GM18868 (cell line): ENCODE data around the gene RNF224.
A peak's percentile ranks its signal among the peaks of the same experiment; 100 is the strongest.

ENCODE experiments used
- ATAC-seq: cut with Tn5 transposase; IDR thresholded peaks from one replicate; pipeline ENCODE4 v1.9.1; 2021; ENCODE audit warnings: mild to moderate bottlenecking, moderate library complexity; ENCODE audit not compliant: unreplicated experiment

RNF224 gene

DNA sequence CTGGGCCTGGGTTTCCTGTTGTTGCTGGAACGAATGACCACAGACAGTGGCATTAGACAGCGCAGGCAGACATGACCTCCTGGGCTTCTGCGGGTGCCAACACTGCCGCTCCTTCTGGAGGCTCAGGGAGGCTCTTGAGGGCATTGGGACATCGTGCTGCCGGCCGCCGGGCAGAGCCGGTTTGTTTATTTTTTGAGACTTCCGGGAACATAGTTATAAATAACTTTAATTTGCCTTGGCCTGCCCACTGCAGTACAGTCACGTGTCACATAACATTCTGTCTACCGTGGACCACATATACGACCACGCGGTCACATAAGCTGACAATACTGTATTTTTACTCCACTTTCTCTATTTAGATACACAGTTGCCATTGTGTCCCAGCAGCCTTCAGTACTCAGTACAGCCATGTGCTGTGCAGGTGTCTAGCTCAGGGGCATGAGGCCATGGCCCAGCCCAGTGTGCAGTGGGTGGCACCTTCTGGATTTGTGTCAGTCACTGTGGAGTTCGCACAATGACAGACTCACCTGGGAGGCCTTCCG is 42.0 kb downstream of the RNF224 start:
- ATAC-seq: no peak

- no peak for ATAC-seq
These were observed 43.8 kb downstream of the RNF224 start for GRCh38 chr9:137270929-137271695.

GRCh38 chr9:137271696-137272076 is 44.4 kb downstream of the RNF224 start:
- no peak for ATAC-seq

DNA sequence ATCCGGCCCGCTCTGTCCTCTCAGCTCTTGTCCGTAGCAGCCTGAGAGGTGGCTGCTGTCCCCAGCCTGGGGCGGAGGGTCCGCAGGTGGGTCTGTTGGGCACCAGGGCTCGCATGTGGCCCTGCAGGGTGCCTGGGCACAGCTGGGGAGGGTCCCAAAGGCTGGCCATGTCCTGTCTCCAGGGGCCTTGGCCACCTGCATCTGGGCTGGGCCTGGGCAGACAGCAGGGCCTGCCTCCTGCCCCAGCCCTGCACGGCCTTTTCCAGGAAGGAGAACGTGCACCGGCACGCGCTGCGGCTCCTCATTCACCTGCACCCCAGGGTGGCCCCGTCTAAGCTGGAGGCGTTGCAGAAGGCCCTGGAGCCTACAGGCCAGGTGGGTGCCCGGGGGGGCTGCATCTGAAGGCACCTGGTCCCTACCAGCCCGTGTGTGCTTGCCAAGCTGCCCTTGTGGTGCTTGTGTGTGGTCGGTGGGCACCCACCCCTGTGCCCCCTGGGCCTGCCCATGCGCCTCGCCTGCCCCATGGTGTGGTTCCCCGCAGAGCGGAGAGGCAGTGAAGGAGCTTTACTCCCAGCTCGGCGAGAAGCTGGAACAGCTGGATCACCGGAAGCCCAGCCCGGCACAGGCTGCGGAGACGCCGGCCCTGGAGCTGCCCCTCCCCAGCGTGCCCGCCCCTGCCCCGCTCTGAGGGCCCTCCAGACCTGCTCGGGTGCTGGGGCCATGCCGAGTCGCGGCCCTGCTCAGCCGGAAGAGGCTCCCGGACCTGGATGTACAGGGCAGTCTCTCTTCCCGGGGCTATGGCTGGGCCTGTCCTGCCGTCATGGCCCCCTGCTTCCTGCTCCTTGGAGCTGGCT is 45.2 kb downstream of the RNF224 start:
- ATAC-seq: no peak

DNA sequence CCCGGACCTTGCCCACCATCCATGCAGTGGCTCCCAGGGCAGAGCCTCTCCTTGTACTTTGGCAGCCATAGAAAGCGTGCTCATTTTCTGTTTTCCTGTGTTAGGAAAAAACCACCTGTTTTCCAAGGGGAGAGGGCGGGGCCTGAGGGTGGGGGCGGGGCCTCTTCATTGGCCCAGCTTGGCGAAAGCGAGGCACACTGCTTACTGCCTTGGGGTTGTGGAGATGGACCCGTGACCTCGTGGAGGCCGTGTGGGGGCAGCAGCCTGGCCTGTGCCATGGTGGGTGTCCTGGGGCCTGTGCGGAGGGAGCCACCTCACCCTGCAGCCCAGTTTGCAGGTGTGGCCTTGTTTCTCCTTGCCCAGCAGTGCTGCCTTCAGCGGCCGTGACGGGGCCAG is 45.8 kb downstream of the RNF224 start:
- no peak for ATAC-seq

- ATAC-seq: no peak
These were observed 46.5 kb downstream of the RNF224 start for GRCh38 chr9:137273611-137274320.

DNA sequence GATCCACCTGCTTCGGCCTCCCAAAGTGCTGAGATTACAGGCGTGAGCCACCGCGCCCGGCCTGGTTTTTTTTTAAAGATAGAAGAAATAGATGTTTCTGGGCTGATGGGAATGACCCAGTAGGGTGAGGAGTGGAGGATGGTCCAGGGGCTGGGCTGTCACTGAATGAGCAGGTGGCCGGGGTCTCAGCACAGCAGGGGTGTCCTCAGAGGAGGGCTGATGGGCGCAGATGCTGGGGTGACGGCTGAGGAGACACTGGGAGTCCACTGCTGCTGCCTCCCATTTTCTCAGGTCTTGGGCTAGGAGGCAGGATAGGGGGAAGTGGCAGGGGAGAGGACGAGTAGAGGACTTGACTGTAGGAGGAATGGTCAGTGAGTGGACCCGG is 47.9 kb downstream of the RNF224 start:
- no peak for ATAC-seq

GRCh38 chr9:137275588-137276472 is 48.5 kb downstream of the RNF224 start:
- ATAC-seq: no peak

DNA sequence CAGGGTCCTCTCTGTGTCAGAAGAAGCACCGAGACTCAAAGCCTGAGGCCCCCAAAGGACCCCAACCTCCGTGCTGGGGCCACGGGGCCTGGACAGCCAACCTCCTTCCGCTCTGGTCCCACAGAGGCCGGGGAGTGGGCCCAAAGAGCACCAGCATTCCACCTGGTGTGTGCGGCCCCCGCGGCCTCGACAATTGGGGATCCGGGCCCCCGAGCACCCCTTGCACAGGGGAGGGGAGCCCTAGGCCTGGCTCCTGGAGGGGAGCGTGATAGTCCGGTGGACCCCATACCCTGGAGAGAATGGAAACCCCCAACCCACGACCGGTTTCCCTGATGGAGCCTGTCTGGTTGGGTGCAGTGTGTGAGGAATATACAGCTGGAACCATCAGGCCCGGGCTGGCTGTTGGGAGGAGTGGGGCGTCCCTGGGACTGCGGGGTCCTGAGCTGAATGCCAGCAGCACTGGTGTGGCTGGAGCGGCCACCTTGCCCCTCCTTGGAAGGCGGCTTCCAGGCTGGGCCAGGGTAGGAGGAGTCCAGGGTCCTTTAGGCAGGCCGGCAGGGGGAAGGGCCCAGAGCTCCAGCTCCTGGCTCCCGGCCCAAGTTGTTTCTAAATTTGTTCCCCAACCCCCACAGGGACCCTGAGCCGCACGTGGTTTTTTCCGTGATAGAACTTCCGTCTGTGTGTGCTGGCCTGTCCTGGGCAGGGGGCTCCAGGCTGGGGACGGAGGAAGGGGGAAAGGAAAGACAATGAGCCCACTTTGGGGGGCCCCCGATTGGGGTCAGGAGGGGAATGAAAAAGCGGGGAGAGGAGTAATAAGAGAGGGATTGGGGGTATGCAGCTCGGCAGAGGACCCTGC is 49.4 kb downstream of the RNF224 start:
- no peak for ATAC-seq

- peak; percentile 70 for ATAC-seq
These were observed 50.2 kb downstream of the RNF224 start, which contains the start of gene TOR4A for GRCh38 chr9:137277329-137278041. TOR4A (plus strand) TSS chr9:137277726; CDS start chr9:137278690, 964 bp downstream.

- ATAC-seq: peak; percentile 8
These were observed 50.9 kb downstream of the RNF224 start for GRCh38 chr9:137278061-137278701.
